ENCODE data around the gene OXTR. TPM values are rescaled to one million over a fixed set of nuclear protein-coding genes. Genes with fewer than 3 reads are reported as not detected.

The OXTR gene
- total RNA-seq, 2 donors from 2014 or later = 1.6 to 3.5 TPM

DNA sequence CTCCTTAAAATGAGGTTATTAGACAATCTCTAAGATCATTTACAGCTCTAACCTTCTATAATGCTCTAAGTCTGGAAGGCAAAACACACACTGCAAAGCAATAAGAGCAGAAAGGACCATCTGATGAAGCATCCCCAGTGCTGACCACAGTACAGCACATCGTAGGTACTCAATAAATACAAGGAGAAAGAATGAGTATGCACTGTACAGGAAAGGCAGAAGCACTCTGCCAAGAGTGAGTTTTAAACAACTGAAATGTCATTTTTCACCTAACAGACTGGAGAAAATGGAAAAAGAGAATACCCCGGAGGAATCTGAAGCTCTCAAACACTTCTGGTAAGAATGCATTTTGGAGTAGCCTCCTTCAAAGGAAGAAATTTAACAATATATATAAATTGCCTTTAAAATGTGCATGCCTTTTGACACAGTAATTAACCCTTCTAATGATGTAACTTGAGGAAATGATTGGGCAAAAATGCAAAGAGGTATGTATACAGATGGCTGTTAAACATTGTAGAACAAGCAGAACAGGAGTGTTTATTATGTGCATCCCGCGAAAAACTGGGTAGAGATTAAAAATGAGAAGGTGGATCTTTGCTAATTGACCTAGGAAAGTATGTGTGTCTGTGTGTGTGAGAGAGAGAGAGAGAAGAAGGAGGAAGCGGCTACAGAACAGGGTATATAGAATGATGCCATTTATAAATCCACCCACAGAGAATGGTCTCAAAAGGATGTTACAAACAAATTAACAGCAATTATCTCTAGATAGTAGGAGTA lies 8.0 kb upstream of the OXTR start:
- Histone ChIP-seq H3K4me3 (no peak overlapping the region), H3K27ac (no peak overlapping the region), H3K4me1 (replicated peaks) (no peaks in the 10 kb centered on the region), H3K36me3 (no peaks in the 10 kb centered on the region), H3K27me3 (replicated peaks; ENCODE audit: insufficient read depth) (no peaks in the 10 kb centered on the region), H3K9me3 (no peaks in the 10 kb centered on the region)
- 76% methylated on average over 5 of the region's 5 CpGs for WGBS
- no peak for DNase-seq (ENCODE audit: low spot score)
- intact Hi-C loops (cut with DNase I) = no loop called here
- TF ChIP-seq CTCF (IDR thresholded peaks at IDR 0.05) (no peak), POLR2A (IDR thresholded peaks at IDR 0.05) (no peak), POLR2AphosphoS5 (IDR thresholded peaks at IDR 0.05) (no peak)

DNA sequence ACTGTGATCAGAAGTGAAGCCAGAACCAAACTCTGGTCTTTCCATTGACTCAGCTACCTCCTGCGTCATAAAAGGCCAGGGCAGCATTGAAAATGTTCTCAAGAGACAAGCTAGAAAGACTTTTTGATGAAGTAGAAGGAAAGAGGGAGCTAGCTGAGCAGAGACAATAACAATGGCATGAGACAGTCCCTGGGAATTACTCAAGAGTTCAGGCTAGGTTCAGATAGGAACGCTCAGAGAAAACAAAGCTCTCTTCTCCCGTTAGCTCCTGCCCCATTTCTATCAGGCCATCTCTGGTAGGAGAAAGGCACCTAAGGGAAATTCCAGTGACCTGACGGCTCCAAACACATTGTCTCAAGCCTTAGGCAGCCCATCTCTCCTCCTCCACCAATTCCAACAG lies 7.0 kb upstream of the OXTR start:
- Histone ChIP-seq H3K4me3 (no peak overlapping the region), H3K36me3 (no peaks in the 10 kb centered on the region), H3K27me3 (replicated peaks; ENCODE audit: insufficient read depth) (no peaks in the 10 kb centered on the region), H3K27ac (no peak overlapping the region), H3K4me1 (replicated peaks) (no peaks in the 10 kb centered on the region), H3K9me3 (no peaks in the 10 kb centered on the region)
- intact Hi-C loops (cut with DNase I) = no loop called here
- WGBS = 53% methylated on average over 4 of the region's 4 CpGs
- TF ChIP-seq POLR2AphosphoS5 (IDR thresholded peaks at IDR 0.05) (no peak), POLR2A (IDR thresholded peaks at IDR 0.05) (no peak), CTCF (IDR thresholded peaks at IDR 0.05) (no peak)
- DNase-seq (ENCODE audit: low spot score) = no peak

GRCh38 chr3:8775602-8776001 lies 6.2 kb upstream of the OXTR start:
- no peaks in the 10 kb centered on the region for H3K4me1 ChIP-seq (replicated peaks)
- intact Hi-C loops (cut with DNase I) = no loop called here
- H3K27ac ChIP-seq = no peak overlapping the region
- H3K36me3 ChIP-seq = no peaks in the 10 kb centered on the region
- no peaks in the 10 kb centered on the region for H3K27me3 ChIP-seq (replicated peaks; ENCODE audit: insufficient read depth)
- H3K4me3 ChIP-seq = no peak overlapping the region
- 90% methylated on average over 6 of the region's 6 CpGs for WGBS
- no peaks in the 10 kb centered on the region for H3K9me3 ChIP-seq
- no peak for DNase-seq (ENCODE audit: low spot score)
- TF ChIP-seq POLR2AphosphoS5 (IDR thresholded peaks at IDR 0.05) (no peak), CTCF (IDR thresholded peaks at IDR 0.05) (no peak), POLR2A (IDR thresholded peaks at IDR 0.05) (no peak)

DNA sequence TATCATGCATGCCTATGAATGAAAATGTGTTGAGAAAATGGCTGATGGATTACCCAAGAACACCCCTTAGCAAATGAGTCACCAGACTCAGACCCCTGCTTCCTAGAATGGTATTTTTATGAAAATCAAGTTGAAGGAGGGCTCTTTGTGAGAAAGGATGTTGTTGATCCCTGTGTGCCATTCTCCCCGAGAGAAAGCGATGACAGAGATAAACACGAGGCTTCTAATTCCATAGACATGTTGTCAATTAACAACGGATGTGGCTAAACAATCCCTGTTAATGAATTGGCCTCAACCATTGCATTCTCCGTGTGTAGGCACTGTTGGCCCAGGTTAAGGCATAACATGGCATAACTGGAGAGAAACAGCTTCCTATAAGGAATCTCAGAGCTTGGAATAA lies 5.8 kb upstream of the OXTR start:
- TF ChIP-seq POLR2A (IDR thresholded peaks at IDR 0.05) (no peak), CTCF (IDR thresholded peaks at IDR 0.05) (no peak), POLR2AphosphoS5 (IDR thresholded peaks at IDR 0.05) (no peak)
- Histone ChIP-seq H3K4me1 (replicated peaks) (no peaks in the 10 kb centered on the region), H3K27me3 (replicated peaks; ENCODE audit: insufficient read depth) (no peaks in the 10 kb centered on the region), H3K36me3 (no peaks in the 10 kb centered on the region), H3K4me3 (no peak overlapping the region), H3K27ac (no peak overlapping the region), H3K9me3 (no peaks in the 10 kb centered on the region)
- intact Hi-C loops (cut with DNase I) = no loop called here
- no peak for DNase-seq (ENCODE audit: low spot score)
- WGBS = 85% methylated on average over 5 of the region's 5 CpGs

GRCh38 chr3:8773941-8774542 lies 4.6 kb upstream of the OXTR start:
- WGBS = 64% methylated on average over 5 of the region's 5 CpGs

More at GRCh38 chr3:8773941-8774542, 4.6 kb upstream of the OXTR start:
- H3K27ac ChIP-seq = no peak overlapping the region
- peaks cover 2% of the 10 kb centered on the region for H3K4me1 ChIP-seq (replicated peaks)
- no peaks in the 10 kb centered on the region for H3K27me3 ChIP-seq (replicated peaks; ENCODE audit: insufficient read depth)
- TF ChIP-seq POLR2A (IDR thresholded peaks at IDR 0.05) (no peak), CTCF (IDR thresholded peaks at IDR 0.05) (no peak)
- H3K36me3 ChIP-seq = no peaks in the 10 kb centered on the region
- H3K9me3 ChIP-seq = no peaks in the 10 kb centered on the region
- intact Hi-C loops (cut with DNase I) = no loop called here
- no peak for DNase-seq (ENCODE audit: low spot score)
- H3K4me3 ChIP-seq = no peak overlapping the region
